NCI-H345 treated with DMSO at 0.1 percent for 48 hours (cell line): ENCODE data around the gene ADGRD2.
A peak's percentile ranks its signal among the peaks of the same experiment; 100 is the strongest.
"Not testable (repeated sequence)": the region's sequence is repeated elsewhere in the genome, so short reads cannot be mapped to it uniquely, and the experiment has no call there.

Experiments used
- DNase-seq: peaks from one replicate; lab custom pipeline; 2025; ENCODE audit not compliant: unreplicated experiment; lab: John Stamatoyannopoulos, UW

Gene ADGRD2, protein sequence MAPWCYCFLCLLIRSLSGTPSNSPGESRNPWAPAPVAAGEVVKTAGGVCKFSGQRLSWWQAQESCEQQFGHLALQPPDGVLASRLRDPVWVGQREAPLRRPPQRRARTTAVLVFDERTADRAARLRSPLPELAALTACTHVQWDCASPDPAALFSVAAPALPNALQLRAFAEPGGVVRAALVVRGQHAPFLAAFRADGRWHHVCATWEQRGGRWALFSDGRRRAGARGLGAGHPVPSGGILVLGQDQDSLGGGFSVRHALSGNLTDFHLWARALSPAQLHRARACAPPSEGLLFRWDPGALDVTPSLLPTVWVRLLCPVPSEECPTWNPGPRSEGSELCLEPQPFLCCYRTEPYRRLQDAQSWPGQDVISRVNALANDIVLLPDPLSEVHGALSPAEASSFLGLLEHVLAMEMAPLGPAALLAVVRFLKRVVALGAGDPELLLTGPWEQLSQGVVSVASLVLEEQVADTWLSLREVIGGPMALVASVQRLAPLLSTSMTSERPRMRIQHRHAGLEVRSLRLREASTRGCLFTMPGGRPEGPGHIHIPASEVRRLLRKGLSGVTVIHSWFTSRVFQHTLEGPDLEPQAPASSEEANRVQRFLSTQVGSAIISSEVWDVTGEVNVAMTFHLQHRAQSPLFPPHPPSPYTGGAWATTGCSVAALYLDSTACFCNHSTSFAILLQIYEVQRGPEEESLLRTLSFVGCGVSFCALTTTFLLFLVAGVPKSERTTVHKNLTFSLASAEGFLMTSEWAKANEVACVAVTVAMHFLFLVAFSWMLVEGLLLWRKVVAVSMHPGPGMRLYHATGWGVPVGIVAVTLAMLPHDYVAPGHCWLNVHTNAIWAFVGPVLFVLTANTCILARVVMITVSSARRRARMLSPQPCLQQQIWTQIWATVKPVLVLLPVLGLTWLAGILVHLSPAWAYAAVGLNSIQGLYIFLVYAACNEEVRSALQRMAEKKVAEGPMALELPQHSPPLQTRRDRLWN

DNA sequence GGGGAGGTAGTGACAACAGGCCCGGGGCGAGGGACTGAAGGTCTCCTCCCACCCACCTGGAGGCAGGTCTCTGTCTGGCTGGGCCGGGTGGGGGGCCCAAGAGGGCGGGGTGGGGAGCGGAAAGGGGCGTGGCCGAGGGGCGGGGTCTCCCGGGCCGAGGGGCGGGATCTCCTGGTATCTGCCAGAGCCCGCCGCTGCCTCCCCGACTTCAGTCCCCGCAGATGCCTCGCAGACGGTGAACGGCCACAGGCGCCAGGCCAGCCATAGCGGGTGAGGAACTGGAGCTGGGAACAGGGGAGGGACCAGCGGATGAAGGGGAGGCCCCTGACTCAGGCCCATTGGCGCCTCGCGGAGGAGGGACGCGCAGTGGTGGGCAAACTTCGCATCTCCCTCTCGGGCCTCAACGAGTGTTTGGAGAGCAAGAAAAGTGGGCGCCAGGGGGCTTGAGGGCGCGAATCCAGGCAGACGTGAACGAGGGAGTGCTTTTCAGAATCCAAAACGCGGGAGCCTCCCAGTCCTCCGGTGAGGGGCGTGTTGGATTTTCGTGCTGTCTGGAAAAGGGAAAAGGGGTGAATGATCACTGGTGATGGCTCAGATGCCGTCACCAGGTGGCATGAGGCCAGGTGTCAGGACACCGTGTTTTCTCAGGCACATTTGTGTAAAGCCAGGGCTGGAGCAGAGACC lies at the start of gene ADGRD2:
Gene ADGRD2 (plus strand): TSS at position 211 of the 684 bp plus-strand sequence. CDS start 1,216 bp downstream, outside the sequence.
- DNase-seq, result peak; percentile 43

DNA sequence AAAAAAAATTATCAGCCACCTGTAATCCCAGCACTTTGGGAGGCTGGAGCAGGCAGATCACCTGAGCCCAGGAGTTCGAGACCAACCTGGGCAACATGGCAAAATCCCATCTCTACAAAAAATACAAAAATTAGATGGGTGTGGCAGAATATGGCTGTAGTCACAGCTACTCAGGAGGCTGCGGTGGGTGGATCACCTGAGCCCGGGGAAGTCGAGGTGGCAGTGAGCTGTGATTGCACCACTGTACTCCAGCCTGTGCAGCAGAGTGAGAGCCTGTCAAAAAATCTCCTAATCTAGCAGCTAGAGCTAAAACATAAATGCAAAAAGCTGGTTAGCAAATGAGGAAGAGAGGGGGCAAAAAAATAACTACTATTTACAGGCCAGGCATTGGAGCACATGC lies 47.0 kb upstream of the ADGRD2 start:
- DNase-seq, result no peak

DNA sequence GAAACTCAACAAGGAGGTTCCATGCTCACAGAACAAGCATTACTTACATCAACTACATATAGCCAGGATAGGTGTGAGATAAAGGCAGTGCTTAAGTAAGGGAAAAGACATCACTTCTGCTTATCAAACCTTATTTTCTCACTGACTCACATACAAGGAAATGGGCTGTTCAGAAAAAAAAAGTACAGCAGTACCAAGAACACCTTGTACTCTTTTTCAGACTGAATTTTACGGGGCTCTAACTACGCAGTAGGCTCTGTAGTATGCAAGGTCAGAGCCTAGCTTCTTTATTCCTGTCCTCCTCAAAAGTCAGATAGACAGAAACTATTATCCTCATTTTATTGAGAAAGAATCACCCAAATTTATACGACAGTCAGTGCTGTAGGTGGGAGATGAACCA lies 40.8 kb upstream of the ADGRD2 start:
- no peak for DNase-seq

DNA sequence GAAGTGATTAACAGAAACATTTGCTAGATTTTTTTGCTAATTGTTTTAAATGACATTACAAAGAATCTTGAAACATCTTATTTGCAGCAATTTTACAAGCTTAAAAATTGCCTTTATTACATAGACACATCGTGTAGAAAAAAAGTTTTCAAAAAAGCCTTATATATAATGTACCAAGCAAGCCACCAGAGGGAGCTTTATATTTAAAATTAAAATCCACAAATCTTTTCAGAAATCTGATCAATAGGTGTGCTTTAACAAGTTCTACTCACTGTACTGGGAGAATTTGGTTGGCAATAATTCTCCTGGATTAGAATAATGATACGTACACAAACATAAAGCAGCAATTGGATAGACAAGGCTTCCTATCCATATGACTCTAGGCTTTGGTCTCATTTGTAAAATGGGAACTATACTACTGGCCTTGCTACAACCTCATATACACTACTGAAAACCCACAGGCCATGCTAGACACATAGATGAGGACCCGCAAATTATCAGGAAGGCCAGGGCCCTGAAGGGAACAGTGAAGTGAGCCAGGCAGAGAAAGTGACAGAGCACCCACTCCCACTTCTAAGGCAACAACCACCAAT lies 39.8 kb upstream of the ADGRD2 start:
- no peak for DNase-seq

DNA sequence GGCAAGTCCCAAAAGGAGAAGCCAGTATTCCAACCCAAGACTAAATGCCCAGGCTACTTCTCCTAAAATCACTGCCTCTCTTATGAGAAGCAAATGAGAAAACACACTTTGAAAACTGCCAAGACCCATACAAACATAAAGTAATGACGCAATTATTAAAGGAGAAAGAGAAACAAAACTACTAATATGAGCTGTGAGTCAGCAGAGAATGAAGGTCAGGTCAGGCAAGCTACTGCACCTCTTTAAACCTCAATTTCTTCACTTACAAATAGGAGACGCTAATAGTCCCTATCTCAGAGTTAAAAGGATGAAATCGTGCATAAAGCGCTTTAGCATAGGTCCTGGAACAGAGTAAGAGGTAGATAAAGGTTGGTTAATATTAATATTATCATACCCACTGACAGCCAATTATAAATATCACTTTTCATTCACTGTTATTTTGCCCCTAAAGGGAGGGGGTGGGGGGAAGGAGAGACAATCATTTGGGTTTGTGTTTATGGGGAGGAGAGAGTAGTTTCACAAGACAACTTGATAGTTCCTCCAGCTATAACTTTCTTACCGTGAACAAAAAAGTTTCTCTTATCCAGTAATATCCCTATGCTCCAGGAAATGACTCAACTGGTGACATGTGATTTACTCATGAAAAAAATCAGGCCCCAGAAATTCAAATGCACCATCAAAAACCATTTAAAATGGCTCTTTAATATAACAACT lies 38.6 kb upstream of the ADGRD2 start:
- no peak for DNase-seq

DNA sequence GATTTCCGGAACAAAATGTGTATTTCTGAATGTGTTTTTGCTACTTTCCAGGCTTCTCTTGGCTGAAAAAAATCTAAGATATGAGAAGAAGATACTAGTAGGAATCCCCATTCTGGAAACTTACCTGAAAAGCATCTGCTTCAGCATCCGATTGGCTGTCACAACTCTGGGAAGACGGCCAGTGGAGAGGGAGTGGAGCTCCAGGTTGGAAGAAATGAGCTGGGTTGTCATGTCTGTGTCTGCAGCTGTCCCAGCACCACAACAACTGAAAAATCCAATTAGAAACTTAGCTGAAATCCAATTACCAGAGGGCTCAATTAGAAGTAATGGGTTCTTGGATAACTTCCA lies 38.0 kb upstream of the ADGRD2 start:
- DNase-seq, result no peak

DNA sequence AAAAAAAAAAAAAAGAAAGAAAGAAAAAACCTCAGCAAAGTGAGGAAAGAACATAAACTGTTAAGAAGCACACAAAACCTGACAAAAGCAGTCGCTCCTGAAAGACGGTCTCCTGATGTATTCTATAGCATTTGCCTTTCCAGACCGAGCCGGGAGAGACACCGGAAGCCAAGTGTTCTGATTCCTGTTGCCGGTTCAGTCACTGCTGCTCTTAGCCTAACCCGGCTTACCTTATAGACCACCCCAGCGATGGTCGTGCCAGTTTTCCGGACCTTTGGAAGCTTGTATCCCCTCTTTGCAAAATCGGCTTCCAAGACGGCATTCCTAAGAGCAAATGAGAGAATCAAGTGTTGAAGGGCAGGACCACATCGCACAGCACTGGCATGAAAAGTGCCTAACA lies 35.6 kb upstream of the ADGRD2 start:
- DNase-seq, result no peak

DNA sequence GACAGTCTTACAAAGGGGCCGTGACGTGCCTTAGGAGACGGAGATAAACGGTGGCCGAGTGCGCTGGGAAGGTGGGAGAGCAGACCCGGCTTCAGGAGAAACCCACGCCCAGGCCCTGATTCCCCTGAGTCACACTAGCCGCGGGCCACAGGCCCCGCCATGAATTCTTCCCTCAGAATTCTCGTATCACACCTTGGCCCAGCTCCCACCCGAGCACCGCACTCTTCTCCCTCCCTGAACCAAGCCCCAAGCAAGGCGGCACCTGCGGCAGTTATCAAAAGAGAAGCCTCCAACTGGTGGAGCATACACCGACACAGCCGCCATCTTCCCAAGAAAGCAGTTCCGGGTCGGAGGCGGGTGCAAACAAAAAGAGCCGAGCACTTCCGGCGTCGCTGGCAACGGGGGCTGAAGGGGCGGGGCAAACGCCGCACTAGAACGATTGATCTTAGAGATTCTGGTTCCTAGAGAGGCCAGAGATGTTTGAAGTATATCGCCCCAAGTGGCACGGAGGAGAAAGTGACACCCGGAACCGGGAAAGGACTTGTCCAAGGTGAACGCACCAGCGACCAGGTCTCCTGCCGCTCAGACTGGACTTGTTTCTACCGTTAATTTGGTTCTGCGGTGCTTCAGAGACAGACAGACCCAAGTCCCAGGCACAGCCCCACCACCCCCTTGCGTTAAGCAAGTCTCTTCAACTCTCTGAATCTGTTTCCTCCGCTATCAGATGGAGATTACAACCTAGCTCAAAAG lies 35.0 kb upstream of the ADGRD2 start, which contains the start of gene PSMB7:
Gene PSMB7 (minus strand): TSS at position 341 of the 750 bp plus-strand sequence. CDS start 17 bp downstream, at position 324.
- peak; percentile 95 for DNase-seq

DNA sequence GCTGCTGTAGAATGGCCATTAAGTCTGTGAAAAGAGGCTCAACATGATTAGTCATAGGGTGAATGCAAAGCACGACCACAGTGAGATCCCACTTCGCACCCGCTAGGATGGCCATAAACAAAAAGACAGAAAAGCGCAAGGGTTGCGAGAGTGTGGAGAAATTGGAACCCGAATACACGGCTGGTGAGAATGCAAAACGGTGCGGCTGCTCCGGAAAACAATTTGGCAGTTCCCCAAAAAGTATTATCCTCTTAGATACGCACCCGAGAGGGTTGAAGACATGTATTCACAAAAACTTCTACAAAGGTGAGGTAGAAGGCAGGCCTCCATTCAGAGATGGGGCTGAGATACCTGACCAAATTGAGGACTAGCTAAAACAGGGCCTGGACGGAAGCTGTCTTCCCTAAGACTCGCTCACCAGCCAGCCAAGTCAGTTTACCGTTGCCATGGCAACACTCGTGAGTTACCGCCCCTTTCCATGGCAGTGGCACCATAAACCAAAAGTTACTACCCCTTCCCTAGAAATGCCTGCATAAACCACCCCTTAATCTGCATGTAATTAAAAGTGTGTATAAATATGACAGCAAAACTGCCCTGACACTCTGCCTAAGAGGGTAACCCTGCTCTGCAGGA lies 34.3 kb upstream of the ADGRD2 start:
- no peak for DNase-seq

DNA sequence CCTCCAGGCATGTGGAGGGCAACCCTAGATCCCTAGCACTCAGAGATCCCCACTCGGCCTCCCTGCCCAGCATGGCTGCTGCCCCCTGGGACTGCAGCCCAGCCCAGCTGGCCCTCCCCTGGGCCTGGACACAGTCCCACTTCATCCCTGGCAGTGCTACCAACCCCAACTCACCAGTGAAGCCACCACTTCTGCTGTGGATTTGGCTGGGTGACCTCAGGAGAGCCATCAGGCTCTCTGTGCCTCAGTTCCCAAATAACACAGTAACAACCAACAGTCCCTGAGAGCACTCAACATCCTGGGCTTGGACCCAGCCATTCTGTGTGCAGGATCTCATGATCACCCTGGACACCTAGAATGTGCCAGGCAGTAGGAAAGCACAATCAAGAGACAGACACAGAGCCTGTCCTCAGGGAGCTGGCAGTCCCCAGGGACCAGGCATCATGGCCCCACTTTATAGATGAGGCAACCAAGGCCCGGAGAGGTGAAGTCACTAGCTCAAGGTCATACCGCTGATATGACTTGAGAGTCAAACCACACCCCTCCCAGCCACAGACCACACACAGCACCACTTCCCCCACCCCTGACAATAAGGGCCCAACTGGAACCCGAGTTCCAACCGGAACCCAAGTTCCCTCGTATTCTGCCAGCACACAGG lies 30.3 kb upstream of the ADGRD2 start:
- DNase-seq, result no peak

DNA sequence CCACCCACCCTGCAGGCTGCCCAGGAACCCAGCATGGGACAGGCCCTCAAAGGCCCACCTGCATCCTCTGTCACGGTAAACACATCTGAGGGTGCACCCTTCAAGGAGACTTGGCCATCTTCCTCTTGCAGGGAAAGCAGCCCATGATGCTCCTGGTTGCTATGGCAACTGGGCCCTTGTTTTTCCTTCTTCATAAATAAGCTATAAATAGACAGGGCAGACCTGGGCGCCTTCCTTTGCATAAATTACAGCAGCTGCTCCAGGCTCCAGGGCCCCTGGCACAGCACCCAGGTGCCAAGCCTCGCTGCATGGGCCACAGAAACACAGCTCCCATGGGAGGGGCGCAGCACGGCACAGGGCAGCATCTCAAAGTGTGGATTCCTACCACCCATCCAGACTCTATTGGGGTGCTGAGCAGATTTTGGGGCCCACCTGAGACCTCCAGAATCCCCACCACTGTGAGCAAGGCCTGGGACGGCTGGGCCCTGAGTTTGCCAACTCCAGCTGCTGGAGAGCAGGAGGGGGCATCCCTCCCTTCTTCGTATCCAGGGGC lies 29.2 kb upstream of the ADGRD2 start:
- DNase-seq, result peak; percentile 87

DNA sequence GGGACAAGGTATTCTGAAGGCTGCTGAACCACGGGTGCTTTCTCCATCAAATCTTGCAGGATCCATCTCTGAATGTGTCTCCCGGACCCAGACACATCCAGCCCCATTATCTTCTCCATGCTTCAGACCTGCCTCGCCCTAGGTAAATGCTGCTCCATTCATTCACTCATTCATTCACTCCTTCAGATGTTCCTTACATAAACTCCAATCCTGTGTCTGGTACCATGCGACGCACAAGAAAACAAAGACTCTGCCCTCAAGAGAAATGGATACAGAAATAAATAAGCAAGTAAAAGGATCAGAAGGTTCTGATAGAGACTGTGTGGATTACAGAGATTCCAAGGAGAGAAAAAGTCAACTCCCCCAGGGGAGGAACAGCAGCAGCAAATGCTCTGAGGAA lies 27.1 kb upstream of the ADGRD2 start:
- DNase-seq, result no peak

DNA sequence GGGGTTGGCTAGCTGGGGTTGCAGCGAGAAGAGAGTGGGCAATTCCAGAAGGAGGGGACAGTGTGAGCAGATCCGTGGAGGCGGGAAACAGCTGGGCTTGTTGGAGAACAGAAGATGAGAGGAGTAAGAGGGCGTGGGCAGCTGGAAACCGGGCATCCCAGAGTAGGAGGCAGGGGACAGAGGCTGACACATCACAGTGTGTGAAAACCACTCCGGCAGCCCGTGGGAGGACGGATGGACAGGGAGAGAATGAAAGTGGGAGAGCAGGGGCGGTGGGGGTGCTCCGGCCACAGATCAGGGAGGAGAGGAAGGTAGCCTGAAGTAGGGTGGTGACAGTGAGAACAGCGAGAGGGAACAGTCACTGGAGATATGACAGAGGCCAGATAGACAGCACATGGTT lies 26.7 kb upstream of the ADGRD2 start:
- no peak for DNase-seq

DNA sequence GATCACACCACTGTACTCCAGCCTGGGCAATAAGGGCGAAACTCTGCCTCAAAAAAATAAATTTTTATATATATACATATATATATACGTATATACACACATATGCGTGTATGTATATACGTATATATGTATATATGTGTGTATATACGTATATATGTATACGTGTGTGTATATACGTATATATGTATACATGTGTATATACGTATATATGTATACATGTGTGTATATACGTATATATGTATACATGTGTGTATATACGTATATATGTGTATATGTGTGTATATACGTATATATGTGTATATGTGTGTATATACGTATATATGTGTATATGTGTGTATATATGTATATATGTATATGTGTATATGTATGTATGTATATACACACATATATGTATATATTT lies 24.5 kb upstream of the ADGRD2 start:
- not testable (repeated sequence) for DNase-seq

DNA sequence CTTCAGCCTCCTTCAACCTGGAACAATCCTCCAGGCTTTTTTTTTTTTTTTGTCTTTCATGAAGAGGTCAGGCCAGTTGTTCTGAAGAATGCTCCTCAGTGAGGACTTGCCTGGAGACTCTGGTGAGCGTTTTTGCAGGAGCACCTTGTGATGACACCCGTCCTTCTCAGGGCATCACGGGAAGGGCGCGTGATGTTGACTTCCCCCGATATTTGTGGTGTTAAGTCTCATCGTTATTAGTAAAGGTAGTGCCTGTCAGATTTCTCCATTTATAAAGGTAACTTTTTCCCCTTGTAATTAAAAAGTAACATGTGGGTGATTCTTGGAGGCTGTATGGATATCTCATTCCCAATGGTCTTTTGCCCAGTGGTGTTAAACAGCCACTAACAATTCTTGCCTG lies 23.9 kb upstream of the ADGRD2 start:
- DNase-seq, result no peak

DNA sequence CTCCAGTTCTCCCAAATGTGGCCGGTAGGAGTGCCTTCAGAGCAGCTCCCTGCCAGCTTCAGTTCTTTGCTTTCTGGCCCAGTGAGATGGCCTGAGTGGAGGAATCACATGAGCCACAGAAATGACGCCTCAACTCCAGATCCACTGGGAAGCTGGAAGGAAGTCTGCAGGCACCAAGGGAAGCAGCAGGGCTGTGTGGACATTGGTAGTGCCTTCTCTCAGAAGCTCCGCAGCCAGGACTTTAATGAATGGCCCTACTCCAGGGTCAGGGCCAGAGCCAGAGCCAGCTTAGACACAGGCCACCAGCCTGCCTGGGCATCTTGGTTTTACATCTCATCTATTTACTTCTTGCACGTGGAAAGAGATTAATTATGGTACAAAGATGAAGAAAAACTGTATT lies 23.0 kb upstream of the ADGRD2 start:
- no peak for DNase-seq

DNA sequence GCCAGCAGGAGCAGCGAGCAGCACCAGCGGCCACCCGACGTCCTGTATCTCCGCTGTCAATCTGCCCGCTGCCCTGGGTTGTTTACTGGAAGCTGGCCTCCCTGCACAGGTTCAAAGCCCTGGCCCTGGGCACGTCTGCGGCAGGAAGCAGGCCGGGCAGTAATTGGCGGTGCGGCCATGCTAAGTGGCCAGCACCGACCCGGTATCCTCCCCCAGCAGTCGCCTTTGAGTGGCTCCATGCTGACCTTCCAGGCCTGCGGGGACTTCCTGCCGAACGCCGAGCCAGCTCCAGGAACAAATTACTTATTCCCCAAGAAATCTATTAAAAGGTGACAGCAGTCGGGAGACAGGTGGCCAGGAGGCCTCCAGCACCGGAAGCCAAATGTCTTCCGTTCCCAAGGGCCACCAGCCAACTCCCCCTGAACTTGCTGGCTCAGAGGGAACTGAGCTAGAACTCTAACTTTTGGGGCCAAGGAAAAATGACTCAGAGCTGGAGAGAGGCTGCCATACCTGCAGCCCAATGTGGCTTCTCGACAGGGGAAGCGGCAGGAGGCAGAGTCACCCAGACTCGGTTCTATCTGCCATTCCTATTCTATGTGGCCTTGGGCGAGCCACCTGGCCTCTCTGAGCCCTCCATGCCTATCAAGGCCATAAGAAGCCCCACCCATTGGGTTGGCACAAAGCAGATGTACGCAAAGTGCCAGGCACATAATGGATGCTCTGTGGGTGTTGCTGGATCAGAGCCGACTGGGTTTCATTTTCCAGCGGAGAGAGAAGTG lies 21.3 kb upstream of the ADGRD2 start:
- peak; percentile 18 for DNase-seq

DNA sequence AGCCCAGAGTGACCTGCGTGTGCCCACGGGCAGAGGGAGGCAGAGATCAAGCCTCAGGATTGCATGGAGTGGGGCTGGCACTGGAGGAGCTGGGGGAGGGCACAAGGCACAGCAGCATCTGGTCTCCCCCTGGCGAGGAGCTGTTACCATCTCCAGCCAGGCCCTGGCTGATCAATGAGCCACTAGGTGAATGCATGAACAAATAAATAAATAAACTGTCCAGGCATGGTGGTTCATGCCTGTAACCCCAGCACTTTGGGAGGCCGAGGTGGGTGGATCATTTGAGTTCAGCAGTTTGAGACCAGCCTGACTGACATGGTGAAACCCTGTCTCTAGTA lies 20.8 kb upstream of the ADGRD2 start:
- no peak for DNase-seq
